NCI-H748 (cell line): Measurements from ENCODE around the gene RAMACL.
"Not testable (repeated sequence)": the region's sequence is repeated elsewhere in the genome, so short reads cannot be mapped to it uniquely, and the experiment has no call there.

Source experiments
- DNase-seq: peaks from one replicate; lab custom pipeline; 2025; ENCODE audit not compliant: unreplicated experiment; lab: John Stamatoyannopoulos, UW

The RAMACL gene

DNA sequence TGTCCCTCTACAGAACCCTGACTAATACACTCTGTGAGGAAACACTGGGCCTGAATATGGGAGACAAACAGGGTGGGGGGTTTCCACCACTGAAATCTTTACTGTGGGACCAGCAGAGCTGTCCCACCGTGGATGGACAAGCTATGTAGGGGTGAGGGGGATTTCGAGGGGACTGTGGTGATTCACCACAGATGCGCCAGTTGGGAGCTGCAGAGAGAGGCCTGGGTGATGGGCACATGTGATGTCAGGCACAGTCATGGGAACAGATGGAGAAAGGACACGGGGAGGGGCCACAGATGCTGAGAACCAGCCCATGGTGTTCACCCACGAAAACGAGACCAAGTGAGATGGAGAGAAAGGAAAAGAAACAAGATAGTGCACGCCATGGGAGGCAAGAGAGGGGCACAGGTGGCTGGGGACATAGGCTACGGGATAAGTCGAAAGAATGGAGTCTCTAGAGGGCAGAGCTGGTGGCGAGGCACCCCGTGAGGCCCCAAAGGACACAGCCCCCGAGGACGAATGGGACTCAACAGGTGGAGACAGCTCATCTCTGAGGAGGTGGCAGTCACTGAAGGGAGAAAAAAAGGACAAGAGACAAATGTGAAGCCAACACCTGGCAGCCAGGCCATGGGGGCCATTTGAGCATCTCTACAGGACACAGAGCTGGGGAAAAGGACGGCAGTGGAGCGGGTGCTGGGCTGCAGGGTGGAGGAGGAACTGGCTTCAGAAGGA lies 10.5 kb upstream of the RAMACL start:
- DNase-seq = no peak

DNA sequence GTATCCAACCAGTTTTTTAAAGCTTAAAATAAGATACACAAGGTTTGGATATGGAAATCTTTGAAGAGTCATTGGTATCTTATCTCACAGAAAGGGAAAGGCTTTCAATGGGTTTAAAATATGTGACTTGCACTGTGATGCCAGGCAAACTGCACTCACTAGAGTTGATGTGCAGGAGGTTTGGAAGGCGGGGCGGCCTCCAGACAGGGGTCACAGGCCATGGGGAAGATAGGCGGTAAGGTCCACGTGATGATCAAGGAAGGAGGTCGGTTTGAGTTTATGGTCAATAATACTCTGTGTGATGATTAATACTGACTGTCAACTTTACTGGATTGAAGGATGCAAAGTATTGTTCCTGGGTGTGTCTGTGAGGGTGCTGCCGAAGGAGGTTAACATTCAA lies 9.5 kb upstream of the RAMACL start:
- no peak for DNase-seq

GRCh38 chr6:166595061-166595780 lies 8.7 kb upstream of the RAMACL start:
- DNase-seq = no peak

- DNase-seq = no peak
Measured at GRCh38 chr6:166592821-166593220, 6.3 kb upstream of the RAMACL start.

GRCh38 chr6:166591961-166592520 lies 5.6 kb upstream of the RAMACL start:
- DNase-seq = no peak

DNA sequence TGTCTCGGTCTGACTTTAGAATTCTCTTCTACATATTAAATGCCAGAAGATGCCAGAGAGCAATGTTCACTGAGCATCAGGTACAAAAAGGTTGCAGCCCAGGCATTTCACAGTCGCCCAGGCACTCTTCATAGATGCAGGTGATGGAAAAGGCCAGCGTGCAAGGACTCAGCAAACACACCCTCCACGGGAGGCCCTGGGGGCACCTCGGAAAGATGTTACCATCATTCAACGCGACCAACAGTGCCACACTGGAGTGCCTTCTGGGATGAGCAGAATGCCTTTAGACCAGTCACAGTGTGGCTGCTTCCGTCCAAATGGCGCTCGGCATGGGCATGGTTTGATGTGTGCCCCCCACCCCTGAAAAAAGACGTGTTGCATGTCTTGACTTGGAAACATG lies 4.5 kb upstream of the RAMACL start:
- DNase-seq = no peak

DNA sequence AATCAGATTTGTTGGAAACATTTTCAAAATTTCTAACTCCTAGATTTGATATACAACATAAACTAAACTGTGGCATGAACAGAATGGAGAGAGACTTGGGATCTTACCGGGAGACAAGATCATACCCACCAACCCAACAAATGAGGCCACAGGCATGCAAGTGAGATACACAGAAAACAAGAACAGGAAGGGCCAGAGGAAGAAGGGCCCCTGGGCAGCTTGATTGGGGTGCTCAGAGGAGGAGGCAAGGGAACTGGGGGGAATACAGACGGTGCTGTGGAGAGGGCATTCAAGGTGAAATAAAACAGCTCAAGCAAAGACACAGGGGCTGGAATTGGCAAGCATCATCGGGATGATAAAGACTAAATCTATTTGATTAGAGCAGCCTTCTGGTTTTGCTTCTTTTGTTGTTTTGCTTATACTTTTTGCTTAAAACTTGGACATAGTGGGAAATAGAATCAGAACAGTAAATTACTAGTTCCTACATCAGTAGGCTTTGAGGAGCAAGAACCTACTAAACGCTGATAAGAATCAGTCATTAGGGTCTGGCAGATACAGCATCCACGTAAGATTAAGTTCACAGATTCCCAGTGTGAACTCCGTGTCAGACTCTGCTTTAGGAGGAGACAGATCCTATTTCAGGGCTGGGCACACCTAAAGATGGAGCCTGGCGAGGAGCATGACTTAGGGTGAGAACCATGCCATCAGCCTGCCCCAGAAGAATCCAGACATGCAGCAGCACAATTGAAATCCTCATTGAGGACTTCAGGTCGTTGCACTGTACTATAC lies 3.5 kb upstream of the RAMACL start:
- DNase-seq = no peak

DNA sequence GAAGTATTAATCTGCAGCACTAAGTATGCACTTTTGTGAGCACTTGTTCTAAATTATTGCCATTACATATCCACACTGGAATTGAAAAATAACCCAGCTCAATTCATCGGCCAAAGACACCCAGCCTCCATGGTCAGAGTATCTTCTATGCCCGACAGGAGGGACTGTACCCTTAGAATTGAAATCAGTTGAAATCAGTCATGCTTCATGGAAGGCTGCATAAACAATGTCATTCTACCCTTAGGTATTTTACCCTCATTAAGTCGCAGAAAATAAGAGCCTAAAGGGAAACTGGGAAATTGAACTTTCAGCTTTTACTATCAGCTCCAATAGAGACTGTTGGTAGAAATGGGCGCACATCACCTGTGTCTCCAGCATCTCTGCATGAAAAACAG lies 2.9 kb upstream of the RAMACL start:
- no peak for DNase-seq

- no peak for DNase-seq
Measured at GRCh38 chr6:166588691-166589336, 2.3 kb upstream of the RAMACL start.

DNA sequence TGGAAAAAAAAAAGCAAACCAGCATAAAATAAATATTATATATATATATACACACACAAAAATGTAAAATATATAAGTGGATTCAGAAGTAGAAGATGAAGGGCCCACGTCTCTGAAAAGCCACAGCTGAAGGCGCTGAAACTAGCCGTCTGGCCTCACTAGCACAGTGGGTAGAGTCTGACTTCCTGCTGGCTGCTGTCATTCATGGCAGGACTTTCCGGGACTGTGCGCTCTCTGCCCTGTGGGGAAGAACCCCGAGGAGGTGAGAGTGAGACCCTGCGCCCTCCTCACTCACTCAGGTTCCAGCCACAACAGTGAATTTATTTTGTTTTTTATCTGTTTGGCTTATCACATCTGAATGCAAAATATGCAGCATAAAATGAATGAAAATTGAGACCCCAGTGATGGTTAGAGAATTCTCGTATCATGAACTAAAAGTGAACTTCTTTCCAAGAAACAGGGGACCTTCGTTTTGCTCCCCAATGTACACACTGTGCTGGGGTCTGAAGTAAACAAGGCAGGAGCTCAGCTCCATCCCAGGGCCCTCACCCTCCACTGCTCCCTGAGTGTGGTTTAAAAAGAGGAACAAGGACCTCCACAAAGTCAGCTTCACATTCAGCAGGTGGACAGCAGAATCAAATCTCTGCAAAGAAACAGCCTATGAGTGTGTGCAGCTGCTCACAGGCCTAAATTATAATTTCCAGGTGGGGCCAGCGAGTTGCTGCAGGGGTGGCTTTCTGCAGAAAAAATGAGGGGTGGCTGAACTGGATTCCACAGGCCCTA lies 1.3 kb upstream of the RAMACL start:
- no peak for DNase-seq

- DNase-seq = no peak
Measured at GRCh38 chr6:166584853-166585429, 1.5 kb downstream of the RAMACL start.

- DNase-seq = no peak
Measured at GRCh38 chr6:166584155-166584554, 2.3 kb downstream of the RAMACL start.

- DNase-seq = no peak
Measured at GRCh38 chr6:166583230-166583965, 3.1 kb downstream of the RAMACL start.

DNA sequence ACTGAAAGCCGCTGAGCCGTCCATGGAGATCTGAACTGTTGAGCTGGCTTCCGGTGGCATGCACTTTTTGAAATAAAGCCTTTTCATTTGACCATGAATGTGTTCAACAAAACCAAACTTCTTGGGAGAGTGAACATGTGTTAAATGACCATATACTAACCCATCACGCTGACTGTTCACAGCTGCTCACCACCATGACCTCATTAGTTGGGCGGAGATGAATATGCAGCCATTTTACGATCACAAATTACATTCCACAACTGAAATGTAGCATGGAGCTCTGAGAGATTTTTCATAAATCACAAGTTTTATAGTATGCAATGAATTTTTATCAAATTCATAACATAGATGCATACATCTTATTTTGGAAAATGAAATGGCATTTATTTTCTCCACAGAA lies 4.2 kb downstream of the RAMACL start:
- no peak for DNase-seq

GRCh38 chr6:166581801-166582200 lies 4.7 kb downstream of the RAMACL start:
- not testable (repeated sequence) for DNase-seq

DNA sequence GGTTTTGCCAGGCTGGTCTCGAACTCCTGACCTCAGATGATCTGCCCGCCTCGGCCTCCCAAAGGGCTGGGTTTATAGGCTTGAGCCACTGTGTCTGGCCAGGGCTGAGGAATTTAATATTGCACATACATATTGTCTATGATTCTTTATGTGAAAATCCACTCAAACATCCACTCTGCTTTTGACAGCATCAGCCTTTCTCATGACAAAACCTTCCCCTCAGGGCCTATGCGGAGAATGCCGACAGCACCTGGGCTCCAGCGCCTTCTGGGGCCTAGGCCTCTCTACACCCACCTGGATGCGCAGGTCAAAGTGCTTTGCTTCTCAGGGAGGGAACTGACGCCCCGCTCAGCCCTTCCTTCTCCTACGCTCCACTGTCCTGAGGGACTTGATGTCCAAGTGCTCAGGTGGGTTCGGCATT lies 5.4 kb downstream of the RAMACL start:
- no peak for DNase-seq

GRCh38 chr6:166580076-166581050 lies 6.1 kb downstream of the RAMACL start:
- no peak for DNase-seq

GRCh38 chr6:166579237-166579850 lies 7.1 kb downstream of the RAMACL start:
- DNase-seq = no peak
